Activated B cell treated with CpG ODN at 0.5 μM for 24 hours (primary cell): ENCODE results near the gene COL4A1. TPM values are rescaled to one million over a fixed set of nuclear protein-coding genes. Genes with fewer than 3 reads are reported as not detected.

Experiments
- ATAC-seq: fragments of 200-7000 bp; cut with Tn5 transposase; one replicate; pipeline ENCODE4 v1.10.0; 2021; ENCODE audit warnings: low read depth, mild to moderate bottlenecking, moderate library complexity
- CTCF ChIA-PET: fragments of 350-600 bp; sonication (Branson Sonifier 250); formaldehyde crosslinking; loops from one replicate; lab custom pipeline; 2021; ENCODE audit warnings: antibody characterized with exemption; lab: Charles Lee
- POLR2A ChIA-PET: fragments of 350-600 bp; sonication (Branson Sonifier 250); formaldehyde crosslinking; loops from one replicate; lab custom pipeline; 2021; ENCODE audit warnings: antibody characterized with exemption; lab: Charles Lee
- DNase-seq: peaks from one replicate; pipeline ENCODE4 v3.0.0; 2022
- H3K27ac Mint-ChIP-seq: one replicate; pipeline ENCODE4 v1.8.0; 2020; ENCODE audit warnings: mixed read lengths
- H3K27me3 Mint-ChIP-seq: one replicate; pipeline ENCODE4 v1.8.0; 2021; ENCODE audit warnings: mixed read lengths
- H3K36me3 Mint-ChIP-seq: one replicate; pipeline ENCODE4 v1.8.0; 2021; ENCODE audit warnings: low read depth, mixed read lengths
- H3K4me1 Mint-ChIP-seq: one replicate; pipeline ENCODE4 v1.8.0; 2021; ENCODE audit warnings: mixed read lengths
- H3K4me3 Mint-ChIP-seq: one replicate; pipeline ENCODE4 v1.8.0; 2020; ENCODE audit warnings: mild to moderate bottlenecking, mixed read lengths
- H3K9me3 Mint-ChIP-seq: one replicate; pipeline ENCODE4 v1.8.0; 2020; ENCODE audit warnings: mixed read lengths
- CTCF ChIP-seq: fragments of 200-600 bp; IDR thresholded peaks from one replicate; pipeline ENCODE4 v1.8.0; 2022; ENCODE audit warnings: antibody characterized with exemption, mild to moderate bottlenecking
- intact Hi-C: fragments of 100-400 bp; cut with micrococcal nuclease; formaldehyde crosslinking; loops from one replicate; pipeline ENCODE4 v1.15.1; 2024
- total RNA-seq: library from RNA; stranded (reverse); gene quantifications from 2 replicates; pipeline ENCODE4 v1.2.3, GENCODE V29; 2022

COL4A1 gene
- total RNA-seq, 1 donor from 2014 or later, result not detected

GRCh38 chr13:110186231-110186855 is 120.6 kb downstream of the COL4A1 start:
- CTCF ChIA-PET, result no interaction called here
- no peak for TF ChIP-seq CTCF
- H3K4me1 Mint-ChIP-seq, result no peaks in the 10 kb centered on the region
- no peaks in the 10 kb centered on the region for H3K27me3 Mint-ChIP-seq
- H3K36me3 Mint-ChIP-seq, result no peaks in the 10 kb centered on the region
- ATAC-seq, result no peak
- no peaks in the 10 kb centered on the region for H3K9me3 Mint-ChIP-seq
- no peak overlapping the region for H3K27ac Mint-ChIP-seq
- DNase-seq, result no peak
- POLR2A ChIA-PET, result no interaction called here
- intact Hi-C loops, result no loop called here
- H3K4me3 Mint-ChIP-seq, result no peak overlapping the region

GRCh38 chr13:110185696-110186095 is 121.3 kb downstream of the COL4A1 start:
- DNase-seq (no peak), ATAC-seq (no peak)
- Mint-ChIP-seq H3K4me3 (no peak overlapping the region), H3K4me1 (no peaks in the 10 kb centered on the region), H3K36me3 (no peaks in the 10 kb centered on the region), H3K27me3 (no peaks in the 10 kb centered on the region), H3K27ac (no peak overlapping the region), H3K9me3 (no peaks in the 10 kb centered on the region)
- intact Hi-C loops, result no loop called here
- POLR2A ChIA-PET, result no interaction called here
- CTCF ChIA-PET, result no interaction called here
- TF ChIP-seq CTCF, result no peak

GRCh38 chr13:110183910-110184309 is 123.0 kb downstream of the COL4A1 start:
- Mint-ChIP-seq H3K9me3 (no peaks in the 10 kb centered on the region), H3K4me3 (no peak overlapping the region), H3K4me1 (no peaks in the 10 kb centered on the region), H3K36me3 (no peaks in the 10 kb centered on the region), H3K27me3 (no peaks in the 10 kb centered on the region), H3K27ac (no peak overlapping the region)
- no peak for TF ChIP-seq CTCF
- ChIA-PET POLR2A (no interaction called here), CTCF (no interaction called here)
- intact Hi-C loops, result no loop called here
- ATAC-seq, result no peak
- DNase-seq, result no peak

- POLR2A ChIA-PET, result no interaction called here
- no peak overlapping the region for H3K4me3 Mint-ChIP-seq
- H3K27me3 Mint-ChIP-seq, result no peaks in the 10 kb centered on the region
- no peak for TF ChIP-seq CTCF
- H3K4me1 Mint-ChIP-seq, result no peaks in the 10 kb centered on the region
- no peak for DNase-seq
- CTCF ChIA-PET, result no interaction called here
- intact Hi-C loops, result no loop called here
- H3K36me3 Mint-ChIP-seq, result no peaks in the 10 kb centered on the region
- no peaks in the 10 kb centered on the region for H3K9me3 Mint-ChIP-seq
- no peak overlapping the region for H3K27ac Mint-ChIP-seq
- ATAC-seq, result no peak
Measured at GRCh38 chr13:110182461-110182860, 124.5 kb downstream of the COL4A1 start.

- ChIA-PET POLR2A (no interaction called here), CTCF (no interaction called here)
- TF ChIP-seq CTCF, result no peak
- intact Hi-C loops, result no loop called here
- no peak overlapping the region for H3K4me3 Mint-ChIP-seq
- H3K9me3 Mint-ChIP-seq, result no peaks in the 10 kb centered on the region
- H3K27me3 Mint-ChIP-seq, result no peaks in the 10 kb centered on the region
- H3K27ac Mint-ChIP-seq, result no peak overlapping the region
- H3K36me3 Mint-ChIP-seq, result no peaks in the 10 kb centered on the region
- H3K4me1 Mint-ChIP-seq, result no peaks in the 10 kb centered on the region
- DNase-seq, result no peak
- ATAC-seq, result no peak
Measured at GRCh38 chr13:110182003-110182402, 125.0 kb downstream of the COL4A1 start.
